ENCODE results near the gene TMPRSS12.
"Not testable (repeated sequence)": the region's sequence is repeated elsewhere in the genome, so short reads cannot be mapped to it uniquely, and the experiment has no call there.

The TMPRSS12 gene

DNA sequence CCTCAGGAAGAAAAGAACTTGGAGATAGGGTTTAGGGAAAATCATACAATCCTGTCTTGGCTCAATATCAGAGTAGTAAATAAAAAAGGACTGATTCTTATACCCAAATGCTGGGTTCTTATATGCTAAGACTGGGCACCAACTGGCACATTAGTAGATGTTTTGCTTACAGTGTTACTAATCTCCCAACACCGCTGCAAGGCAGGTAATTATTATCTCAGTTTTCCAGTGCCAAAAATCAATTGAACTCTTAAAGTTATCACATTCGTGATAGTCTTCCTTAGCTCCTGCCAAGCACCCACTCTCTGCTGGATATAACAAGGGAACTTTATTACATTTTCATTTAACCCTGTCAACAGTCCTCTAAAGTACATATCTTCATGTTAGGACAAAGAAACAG, 84.6 kb downstream of the TMPRSS12 start:
- no peak for DNase-seq

DNA sequence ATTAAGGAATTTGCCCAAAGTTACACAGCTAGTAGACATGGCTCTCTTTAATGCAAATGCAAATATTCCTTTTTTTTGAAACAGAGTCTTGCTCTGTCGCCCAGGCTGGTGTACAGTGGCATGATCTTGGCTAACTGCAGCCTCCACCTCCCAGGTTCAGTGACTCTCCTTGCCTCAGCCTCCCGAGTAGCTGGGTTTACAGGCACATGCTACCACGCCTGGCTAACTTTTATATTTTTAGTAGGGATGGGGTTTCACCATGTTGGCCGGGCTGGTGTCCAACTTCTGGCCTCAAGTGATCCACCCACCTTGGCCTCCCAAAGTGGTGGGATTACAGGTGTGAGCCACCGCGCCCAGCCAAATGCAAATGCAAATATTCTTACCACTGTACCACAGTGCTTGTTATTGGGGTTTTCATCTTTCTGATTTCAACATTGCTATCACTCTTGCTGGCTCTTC, 85.1 kb downstream of the TMPRSS12 start:
- no peak for DNase-seq

DNA sequence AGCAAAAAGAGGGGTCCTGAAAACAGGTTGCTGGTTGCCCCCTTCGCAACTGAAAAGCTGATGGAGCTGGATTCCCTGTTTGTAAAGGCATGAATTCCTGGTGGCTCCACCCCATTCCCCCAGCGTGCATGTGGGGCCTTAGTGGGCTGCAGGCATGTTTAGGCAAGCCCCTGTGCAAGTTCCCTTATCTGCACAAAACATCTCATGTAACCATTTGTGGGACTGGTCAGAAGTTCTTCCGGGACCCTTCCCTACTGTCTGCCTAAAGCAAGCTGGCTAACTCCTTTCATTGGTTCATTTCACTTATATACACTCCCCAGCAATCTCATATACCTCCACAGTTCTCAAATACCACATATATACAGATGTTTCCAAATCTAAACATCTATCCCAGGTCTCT, 85.7 kb downstream of the TMPRSS12 start:
- DNase-seq, result no peak

GRCh38 chr12:50929831-50930230, 87.1 kb downstream of the TMPRSS12 start:
- no peak for DNase-seq

DNA sequence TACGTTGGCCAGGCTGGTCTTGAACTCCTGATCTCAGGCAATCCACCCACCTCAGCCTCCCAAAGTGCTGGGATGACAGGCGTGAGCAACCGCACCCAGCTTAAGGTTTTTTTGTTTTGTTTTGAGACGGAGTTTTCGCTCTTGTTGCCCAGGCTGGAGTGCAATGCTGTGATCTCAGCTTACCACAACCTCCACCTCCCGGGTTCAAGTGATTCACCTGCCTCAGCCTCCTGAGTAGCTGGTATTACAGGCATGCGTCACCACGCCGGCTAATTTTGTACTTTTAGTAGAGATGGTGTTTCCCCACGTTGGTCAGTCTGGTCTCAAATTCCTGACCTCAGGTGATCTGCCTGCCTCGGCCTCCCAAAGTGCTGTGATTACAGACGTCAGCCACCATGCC, 87.8 kb downstream of the TMPRSS12 start:
- not testable (repeated sequence) for DNase-seq

GRCh38 chr12:50932787-50933280, 90.1 kb downstream of the TMPRSS12 start:
- DNase-seq, result peak; percentile 75

- peak; percentile 92 for DNase-seq
Observed at GRCh38 chr12:50933459-50934124, 90.9 kb downstream of the TMPRSS12 start.

- peak; percentile 48 for DNase-seq
Observed at GRCh38 chr12:50934371-50934851, 91.7 kb downstream of the TMPRSS12 start.

- peak; percentile 42 for DNase-seq
Observed at GRCh38 chr12:50934981-50935807, 92.5 kb downstream of the TMPRSS12 start.

GRCh38 chr12:50936821-50937530, 94.2 kb downstream of the TMPRSS12 start:
- DNase-seq, result peak; percentile 93

Data from OCI-M1 (cell line).